Fibroblast of mammary gland (primary cell): ENCODE results near the gene CENPL.

Experiments
- DNase-seq: peaks from one replicate; pipeline ENCODE4 v3.0.0-alpha.2; 2010; ENCODE audit warnings: low read depth
- H3K4me3 ChIP-seq: 2 replicates; pipeline ENCODE4 v1.5.1; 2011; ENCODE audit warnings: low read depth, mild to moderate bottlenecking, low read length, moderate library complexity; ENCODE audit not compliant: control insufficient read depth
- CTCF ChIP-seq: conservative IDR thresholded peaks from 2 replicates; pipeline ENCODE4 v1.5.1; 2011; ENCODE audit warnings: low read depth, low read length, inconsistent platforms; ENCODE audit not compliant: control insufficient read depth, insufficient read depth

CENPL gene

GRCh38 chr1:173758110-173758509 lies 66.6 kb downstream of the CENPL start:
- no peak for TF ChIP-seq CTCF
- H3K4me3 ChIP-seq, result no peak overlapping the region
- DNase-seq, result no peak

GRCh38 chr1:173757666-173758065 lies 67.0 kb downstream of the CENPL start:
- no peak overlapping the region for H3K4me3 ChIP-seq
- no peak for TF ChIP-seq CTCF
- no peak for DNase-seq

GRCh38 chr1:173753830-173754229 lies 70.9 kb downstream of the CENPL start:
- TF ChIP-seq CTCF, result no peak
- no peak overlapping the region for H3K4me3 ChIP-seq
- DNase-seq, result no peak
